ENCODE data around the gene DNAH14.

- TF ChIP-seq CTCF (optimal IDR thresholded peaks at IDR 0.05 in 1 of 3, IDR thresholded peaks at IDR 0.05 in 1 of 3, conservative IDR thresholded peaks at IDR 0.05 in 1 of 3; ENCODE audit: extremely low read depth in 1 of 3, insufficient read depth in 2 of 3, low read length in 3 of 3) = no peak
- TF ChIP-seq EZH2 (IDR thresholded peaks at IDR 0.05; ENCODE audit: low read length) = no peak
These were observed 185.0 kb downstream of the DNAH14 start for GRCh38 chr1:225114354-225114990.
